GM19099 (cell line): Measurements from ENCODE around the gene HSPB7.

Experiments used
- POLR2A ChIP-seq: IDR thresholded peaks from 3 replicates; pipeline ENCODE4 v1.6.1; 2011; ENCODE audit warnings: low read depth; ENCODE audit not compliant: insufficient read length; ENCODE audit errors: extremely low read depth

The HSPB7 gene

DNA sequence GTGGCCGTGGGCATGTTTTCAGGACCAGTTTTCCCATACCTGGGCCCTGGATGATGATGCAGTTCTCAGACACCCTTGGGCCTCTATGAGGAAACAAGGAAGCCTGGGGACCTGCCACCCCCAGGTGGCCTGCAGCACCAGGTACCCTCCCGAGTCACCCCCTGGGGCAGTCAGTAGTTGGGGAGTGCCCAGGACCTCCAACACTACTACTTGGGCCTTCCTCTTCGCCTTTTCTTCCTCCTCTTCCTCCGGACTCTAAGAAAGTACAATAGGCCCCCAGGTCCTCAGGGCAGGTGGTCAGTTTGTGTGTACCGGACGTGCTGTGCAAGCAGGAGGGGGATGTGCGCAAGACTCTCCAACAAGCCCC, 25.7 kb downstream of the HSPB7 start:
- TF ChIP-seq POLR2A: no peak

DNA sequence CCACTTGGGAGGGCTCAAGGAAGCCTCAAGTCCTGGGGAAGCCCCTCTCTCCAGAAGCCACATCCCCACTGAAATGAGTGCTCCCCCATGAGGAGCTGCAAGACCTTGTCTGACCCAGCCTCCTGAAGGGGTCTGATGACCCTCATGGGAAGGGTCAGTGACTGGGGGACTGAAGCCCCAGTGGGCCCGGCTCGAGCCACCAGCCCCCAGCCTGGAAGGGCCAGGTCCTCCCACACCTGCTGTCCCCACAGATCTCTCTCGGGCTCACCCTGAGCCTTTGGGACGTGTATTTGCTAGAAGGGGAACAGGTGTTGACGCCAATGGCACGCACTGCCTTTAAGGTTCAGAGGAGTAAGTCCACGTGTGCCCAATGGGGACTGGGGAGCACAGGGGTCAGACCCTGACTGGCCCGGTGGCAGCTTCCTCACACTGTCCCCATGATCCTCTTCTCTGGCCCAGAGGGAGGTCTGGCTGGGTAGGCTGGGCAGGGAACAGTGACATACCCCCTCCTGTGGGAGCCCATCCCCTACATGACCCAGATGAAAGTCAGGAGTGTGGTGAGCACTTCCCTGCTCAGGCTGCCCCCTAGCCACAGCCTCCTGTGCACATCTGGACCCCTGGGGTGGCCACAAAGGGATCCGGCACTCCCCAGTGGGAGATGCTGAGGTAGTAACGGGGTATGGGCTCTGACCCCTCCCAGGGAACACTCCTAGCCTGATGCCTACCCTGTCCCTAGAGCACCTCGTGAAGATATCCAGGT, 26.2 kb downstream of the HSPB7 start:
- no peak for TF ChIP-seq POLR2A

DNA sequence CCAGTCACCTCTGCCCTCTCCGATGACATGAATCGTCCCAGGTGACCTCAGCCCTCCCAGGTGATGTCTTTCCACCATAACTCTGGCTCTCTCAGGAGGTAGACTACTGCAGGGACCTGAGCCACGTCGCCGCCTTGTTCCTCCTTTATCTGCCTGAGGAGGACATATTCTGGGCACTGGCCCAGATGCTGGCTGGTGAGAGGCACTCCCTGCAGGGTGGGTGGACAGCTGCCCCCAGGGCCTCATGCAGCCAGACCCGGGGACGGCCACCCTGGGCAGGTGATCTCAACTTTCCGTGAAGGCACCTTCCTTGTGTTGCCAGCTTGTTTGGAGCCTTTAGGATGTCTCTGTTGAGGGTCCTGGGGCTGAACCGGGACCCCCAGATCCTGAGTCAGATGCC, 28.1 kb downstream of the HSPB7 start:
- TF ChIP-seq POLR2A: no peak

DNA sequence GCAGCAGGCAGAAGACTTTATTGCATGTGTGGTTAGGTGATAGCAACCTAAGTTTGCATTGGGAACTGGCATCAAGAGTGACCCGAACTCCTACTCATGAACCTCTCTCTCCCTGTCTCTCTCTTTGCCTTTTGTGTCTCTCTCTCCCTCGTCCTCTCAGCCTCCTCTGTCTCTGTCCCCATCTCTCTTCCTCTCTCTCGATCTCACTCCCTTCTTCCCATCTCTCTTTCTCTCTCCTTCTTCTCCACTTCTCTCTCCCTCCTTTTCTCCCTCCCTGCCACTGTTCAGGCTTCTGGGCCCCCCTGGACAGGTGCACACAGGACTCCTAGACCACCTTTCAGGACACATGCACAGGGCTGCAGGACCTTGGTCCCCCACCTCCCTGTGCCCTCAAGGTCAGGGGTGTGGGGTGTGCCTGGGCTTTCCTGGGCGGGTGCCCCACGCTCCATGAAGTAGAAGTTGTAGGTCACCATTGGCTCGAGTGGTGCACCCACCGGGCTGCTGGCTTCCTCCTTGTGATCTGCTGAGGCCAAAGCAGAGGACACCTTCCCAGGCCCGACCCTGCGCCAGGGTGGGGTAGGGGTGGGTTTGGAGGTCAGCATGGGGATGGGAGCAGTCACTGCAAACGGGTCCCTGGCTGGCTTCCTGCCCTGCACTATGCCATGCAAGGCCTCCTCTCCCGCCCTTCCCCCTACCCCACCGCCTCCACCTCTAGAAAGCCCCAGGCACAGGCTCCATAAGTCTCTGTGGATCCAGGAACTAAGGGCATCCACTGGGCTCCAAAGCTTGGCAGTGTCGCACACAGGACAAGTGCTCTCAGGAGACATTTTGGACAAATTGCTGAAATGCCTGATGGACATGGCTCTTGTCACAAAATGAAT, 28.7 kb downstream of the HSPB7 start:
- TF ChIP-seq POLR2A: no peak

DNA sequence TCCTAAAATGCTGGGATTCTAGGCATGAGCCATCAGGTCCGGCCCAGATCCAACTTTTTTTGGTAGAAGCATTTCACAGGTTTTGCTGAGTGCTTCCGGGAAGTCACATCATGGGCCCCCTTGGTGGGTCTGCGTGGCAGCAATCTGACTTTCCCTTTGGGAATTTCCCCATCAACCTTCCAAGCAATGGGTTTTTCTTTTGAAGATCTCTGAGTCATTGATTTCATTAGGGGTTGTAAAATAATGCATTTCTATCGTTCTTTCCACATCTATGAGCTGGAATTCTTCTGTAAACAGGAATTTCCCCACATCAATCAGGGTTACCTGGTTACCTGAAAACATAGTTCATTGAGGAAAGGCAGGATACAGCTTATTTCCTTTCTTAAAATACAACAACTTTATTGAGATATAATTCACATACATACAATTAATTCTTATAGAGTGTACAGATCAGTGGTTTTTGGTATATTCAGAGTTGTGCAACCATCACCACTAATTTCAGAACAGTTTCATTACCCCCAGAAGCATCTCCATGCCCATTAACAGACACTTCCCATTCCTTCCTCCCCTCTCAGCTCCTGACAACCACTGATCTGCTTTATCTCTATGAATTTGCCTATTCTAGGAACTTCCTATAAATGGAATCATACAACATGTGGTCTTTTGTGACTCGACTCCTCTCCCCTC, 32.1 kb downstream of the HSPB7 start:
- TF ChIP-seq POLR2A: no peak

DNA sequence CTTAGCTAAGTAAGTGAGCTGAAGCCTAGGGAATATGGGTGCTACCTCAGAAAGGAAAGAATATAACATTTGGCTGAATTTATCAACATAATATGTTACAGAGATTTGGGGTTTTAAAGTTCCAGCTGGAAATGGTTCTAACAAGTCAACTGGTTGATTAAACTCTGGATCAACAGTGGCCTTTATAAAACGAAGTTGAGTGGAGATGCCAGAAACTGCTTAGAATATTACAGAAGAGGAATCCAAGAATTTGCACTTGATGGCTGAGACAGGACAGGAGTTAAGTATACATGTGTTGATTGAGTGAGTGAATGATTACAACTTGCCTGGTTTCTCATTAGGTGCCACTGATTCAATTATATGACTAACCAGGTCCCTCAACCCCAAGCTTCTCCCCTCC, 34.6 kb downstream of the HSPB7 start:
- no peak for TF ChIP-seq POLR2A

DNA sequence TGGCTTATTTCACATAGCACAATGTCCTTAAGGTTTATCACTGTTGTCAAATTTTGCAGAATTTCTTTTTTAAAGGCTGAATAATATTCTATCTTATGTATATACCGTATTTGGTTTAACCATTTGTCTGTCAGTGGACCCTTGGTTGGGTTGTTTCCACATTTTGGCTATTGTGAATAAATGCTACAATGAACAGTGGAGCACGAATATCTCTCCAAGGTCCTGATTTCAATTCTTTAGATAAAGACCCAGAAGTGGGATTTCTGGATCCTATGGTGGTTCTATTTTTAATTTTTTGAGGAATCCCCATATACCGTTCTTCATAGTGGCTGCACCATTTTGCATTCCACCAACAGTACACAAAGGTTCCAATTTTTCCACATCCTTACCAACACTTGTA, 36.2 kb downstream of the HSPB7 start:
- no peak for TF ChIP-seq POLR2A

DNA sequence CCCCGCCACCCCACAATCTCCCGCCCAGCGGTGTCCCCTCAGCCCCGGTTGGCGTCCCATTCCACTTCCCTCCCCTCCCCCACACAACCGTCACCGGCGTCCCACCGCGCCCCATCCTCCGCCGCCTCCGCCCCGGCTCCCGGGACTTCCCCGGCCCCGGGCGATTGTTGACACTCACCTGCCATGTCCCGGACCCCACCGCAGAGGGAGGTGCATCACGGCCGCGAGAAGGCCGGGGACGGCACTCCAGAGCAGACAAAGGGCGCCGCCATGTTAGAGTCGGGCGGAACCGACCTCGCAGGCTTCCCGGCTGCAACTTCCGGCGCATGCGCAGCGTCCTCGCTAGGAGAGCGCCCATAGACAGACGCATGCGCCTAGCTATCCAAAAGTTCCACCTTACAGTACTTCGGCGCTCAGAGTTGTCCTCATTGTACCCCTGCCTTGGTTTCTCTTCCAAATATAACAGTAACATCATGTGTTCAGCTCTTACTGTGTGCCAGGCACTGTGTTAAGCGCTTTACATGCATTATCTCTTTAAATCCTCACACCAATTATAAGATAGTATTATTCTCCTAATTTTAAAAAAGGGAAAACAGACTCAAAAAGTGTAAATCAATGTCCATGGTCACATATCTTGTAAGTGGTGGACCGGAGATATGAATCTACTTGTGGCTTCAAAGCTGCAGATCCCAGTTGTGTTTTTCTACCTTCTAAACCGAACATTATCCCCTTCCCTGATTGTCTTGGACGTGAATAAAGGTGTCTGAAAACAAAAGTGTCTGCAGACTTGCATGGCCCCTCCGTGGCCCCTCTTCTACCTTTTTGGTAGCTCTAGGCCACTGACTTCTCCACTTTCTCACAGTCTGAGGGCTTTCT, 41.8 kb downstream of the HSPB7 start, which contains the start of gene ZBTB17:
Gene ZBTB17 (minus strand): TSS at position 297 of the 876 bp plus-strand sequence. CDS start 27,606 bp downstream, outside the sequence.
- TF ChIP-seq POLR2A: peak; percentile 73

DNA sequence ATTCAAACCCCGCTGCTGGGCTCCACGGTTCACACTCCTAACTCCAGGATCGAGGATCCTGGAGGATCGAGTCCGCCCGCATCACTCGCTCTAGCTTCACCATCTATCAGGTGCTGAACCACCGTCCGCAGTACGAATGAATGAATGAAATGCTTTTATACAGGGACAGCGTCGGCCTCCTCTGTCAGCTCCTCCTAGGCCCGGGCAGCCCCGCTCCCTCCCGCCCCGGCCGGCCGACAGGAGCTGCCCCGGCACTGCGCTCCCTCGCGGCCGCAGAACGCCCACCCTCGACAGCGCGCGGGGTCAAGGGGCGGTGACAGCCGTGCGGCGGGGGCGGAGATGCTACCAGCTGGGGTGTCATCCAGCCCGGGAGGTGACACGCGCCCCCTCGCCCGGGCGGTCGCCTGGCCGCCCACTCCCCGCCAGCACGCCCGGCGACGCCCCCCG, 42.5 kb downstream of the HSPB7 start:
- TF ChIP-seq POLR2A: no peak

DNA sequence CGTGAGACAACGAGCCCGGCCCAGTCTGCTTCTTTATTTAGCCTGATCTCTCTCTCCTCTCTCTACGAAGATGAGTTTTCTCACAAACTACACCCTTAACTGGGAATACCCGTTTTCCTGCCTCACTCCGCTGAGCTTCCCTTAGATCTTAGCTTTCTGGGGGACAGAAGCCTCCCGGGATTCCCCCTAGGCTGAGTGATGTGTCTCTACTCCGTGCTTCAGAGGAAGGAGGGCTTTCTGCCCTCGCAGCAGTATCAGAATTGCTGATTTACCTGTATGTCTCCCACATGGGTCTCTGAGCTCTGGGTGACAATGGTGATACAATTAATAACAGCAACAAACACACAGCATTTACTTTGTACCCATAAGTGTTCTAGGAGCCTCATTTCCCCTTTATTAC, 43.0 kb downstream of the HSPB7 start:
- TF ChIP-seq POLR2A: no peak

DNA sequence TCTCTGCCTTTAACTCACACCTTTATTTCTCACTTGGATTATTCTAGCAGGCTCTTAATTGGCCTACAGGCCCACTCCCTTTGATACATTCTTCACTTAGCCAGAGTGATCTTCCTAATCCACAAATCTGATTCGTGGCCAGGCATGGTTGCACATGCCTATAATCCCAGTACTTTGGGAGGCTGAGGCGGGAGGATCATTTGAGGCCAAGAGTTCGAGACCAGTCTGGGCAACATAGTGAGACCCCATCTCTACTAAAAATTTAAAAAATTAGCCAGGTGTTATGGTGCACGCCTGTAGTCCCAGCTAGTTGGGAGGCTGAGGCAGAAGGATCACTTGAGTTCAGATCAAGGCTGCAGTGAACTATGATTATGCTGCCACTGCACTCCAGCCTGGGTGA, 44.1 kb downstream of the HSPB7 start:
- TF ChIP-seq POLR2A: no peak

DNA sequence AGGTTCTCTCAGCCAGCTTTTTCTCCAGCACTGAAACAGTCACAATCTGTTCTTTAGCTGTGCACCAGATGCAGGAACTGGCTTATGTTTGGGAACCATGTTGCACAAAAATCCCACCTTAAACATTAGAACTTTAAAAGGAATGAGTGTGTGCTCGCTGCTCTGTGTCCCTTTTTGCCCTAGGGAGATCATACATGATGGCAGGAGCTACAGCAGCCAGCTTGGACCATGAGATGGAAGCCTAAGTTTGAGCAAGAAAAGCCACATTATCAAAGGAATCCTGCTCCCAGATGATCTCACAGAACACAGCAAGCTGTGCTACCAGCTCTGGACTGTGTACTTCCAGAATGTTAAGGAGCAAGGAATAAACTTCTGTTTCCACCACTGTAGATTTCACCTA, 45.4 kb downstream of the HSPB7 start:
- TF ChIP-seq POLR2A: no peak

DNA sequence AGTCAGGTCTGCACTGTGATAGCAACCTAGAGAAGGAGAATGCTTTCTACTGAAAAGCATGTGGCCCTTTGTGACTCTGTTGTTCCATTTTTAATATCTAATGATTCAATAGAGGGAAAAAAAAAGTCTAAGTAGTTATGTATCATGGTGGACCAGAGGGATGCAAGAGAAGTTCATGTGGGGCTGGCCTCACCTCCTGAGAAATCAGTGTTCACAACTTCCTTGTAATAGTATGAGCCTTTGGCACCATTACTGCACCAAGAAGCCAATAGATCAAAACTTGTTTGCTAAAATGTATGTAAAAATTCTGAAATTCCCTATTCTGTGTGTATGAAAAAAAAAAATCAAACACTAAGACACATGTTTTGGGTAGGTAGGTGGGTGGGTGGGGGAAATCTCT, 46.9 kb downstream of the HSPB7 start:
- no peak for TF ChIP-seq POLR2A

DNA sequence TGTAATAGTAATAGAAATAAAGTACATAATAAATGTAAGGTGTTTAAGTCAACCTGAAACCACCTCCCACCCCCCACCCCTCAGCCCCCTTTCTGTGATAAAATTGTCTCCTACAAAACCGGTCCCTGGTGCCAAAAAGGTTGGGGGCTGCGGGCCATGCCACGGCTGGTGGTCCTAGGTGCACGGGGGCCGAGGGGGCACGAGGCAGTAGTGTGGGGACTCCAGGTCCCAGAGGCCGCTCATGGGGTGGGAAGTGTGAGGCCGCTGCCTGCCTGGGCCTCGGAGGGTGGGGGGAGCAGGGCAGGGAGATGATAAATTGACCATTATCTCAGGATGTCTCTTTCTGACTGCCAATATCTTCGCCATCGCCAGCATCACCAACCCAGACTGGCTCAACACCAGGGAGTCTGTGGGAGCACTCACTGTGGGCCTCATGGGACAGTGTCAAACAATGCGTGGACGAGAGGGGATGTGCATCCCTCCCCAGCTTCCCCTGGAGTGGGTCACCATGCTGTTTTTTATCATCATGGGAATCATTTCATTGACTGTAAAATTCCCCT, 48.4 kb downstream of the HSPB7 start:
- TF ChIP-seq POLR2A: no peak
